Stimulated activated CD4-positive, alpha-beta T cell treated with anti-CD3 and anti-CD28 coated beads, Interleukin-4, amount 100 ng/mL, for 24 hours (primary cell): ENCODE data around the gene SPP1.

Experiments
- DNase-seq: peaks from one replicate; pipeline ENCODE4 v3.0.0-alpha.2; 2020

SPP1 gene

GRCh38 chr4:88028946-88029345 is 53.4 kb downstream of the SPP1 start:
- DNase-seq = no peak

DNA sequence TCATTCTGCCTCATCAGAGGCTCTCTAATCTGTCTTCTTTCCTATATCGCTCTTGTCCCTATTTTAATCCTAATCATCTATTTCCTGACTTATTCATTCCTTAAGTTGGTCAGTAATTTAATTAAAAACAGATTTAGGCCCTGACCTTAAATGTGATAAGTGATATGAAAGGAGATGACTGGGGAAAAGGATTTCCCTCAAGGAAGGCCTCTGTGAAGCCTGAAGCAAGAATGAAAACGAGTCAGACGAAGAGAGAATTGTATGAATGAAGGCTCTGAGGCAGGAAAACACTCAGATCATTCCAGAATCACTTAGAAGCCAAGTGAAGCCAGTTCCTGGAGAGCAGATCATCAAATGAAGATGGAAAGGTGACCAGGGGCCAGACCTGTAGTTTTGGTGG is 54.0 kb downstream of the SPP1 start:
- DNase-seq = no peak

- DNase-seq = no peak
Measured at GRCh38 chr4:88030565-88031310, 55.2 kb downstream of the SPP1 start.
